GM21423 (cell line): ENCODE data around the gene HAPLN3.

Experiments
- ATAC-seq: cut with Tn5 transposase; IDR thresholded peaks from one replicate; pipeline ENCODE4 v1.9.1; 2021; ENCODE audit warnings: mild to moderate bottlenecking, moderate library complexity; ENCODE audit not compliant: unreplicated experiment

The HAPLN3 gene

GRCh38 chr15:88832820-88833730, 62.3 kb downstream of the HAPLN3 start:
- ATAC-seq = no peak

DNA sequence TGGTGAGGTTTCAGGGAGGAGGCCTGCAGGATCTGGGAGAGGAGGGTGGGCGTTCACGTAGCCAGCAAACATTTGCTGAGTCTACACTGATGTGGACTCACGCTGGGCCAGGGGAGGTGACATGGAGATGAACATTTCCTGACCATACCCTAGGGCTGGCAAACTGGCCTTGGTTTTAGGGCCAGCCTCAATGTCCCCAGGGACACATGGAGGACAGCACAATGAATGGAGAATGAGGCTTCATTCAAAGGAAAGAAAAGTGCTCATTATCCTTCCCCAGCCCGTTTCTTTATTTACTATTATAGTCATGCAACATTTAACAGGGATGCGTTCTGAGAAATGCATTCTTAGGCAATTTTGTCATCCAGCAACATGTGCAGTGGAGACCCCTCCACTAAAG, 65.3 kb downstream of the HAPLN3 start:
- no peak for ATAC-seq

DNA sequence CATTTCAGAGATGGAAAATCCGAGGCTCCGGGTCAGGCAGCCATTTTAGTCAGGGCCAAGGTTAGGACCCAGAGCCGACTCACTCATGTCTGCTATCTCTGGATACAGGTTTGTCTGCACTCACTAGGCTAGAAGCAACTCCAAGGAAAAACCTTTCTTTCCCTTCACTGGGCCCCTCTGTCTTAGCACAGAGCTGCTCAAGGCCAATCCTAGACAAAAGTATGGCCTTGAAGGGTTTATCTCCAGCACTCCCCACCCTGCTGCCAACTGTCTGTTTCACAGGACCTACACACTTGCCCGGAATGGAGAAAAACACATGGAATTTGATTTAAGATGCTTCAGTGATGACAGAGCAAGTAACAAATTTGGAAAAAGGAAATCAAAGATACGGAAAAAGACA, 66.6 kb downstream of the HAPLN3 start:
- ATAC-seq = no peak
